OCI-LY7 (cell line): ENCODE results near the gene APOBEC3H.

ENCODE experiments used
- EZH2phosphoT487 ChIP-seq: fragments of 200-600 bp; sonication (generic); IDR thresholded peaks from 2 replicates; pipeline ENCODE4 v1.6.1; 2018; ENCODE audit warnings: low read depth, borderline replicate concordance, mild to moderate bottlenecking, mixed run types, antibody characterized with exemption, low read length, moderate library complexity, mixed read lengths
- TF ChIP-seq, protein P1 (sequence below): fragments of 200-600 bp; sonication (generic); conservative IDR thresholded peaks from 2 replicates; pipeline ENCODE4 v1.5.1; 2014; ENCODE audit warnings: mild to moderate bottlenecking, antibody characterized with exemption, low read length, moderate library complexity, mixed read lengths

DNA sequence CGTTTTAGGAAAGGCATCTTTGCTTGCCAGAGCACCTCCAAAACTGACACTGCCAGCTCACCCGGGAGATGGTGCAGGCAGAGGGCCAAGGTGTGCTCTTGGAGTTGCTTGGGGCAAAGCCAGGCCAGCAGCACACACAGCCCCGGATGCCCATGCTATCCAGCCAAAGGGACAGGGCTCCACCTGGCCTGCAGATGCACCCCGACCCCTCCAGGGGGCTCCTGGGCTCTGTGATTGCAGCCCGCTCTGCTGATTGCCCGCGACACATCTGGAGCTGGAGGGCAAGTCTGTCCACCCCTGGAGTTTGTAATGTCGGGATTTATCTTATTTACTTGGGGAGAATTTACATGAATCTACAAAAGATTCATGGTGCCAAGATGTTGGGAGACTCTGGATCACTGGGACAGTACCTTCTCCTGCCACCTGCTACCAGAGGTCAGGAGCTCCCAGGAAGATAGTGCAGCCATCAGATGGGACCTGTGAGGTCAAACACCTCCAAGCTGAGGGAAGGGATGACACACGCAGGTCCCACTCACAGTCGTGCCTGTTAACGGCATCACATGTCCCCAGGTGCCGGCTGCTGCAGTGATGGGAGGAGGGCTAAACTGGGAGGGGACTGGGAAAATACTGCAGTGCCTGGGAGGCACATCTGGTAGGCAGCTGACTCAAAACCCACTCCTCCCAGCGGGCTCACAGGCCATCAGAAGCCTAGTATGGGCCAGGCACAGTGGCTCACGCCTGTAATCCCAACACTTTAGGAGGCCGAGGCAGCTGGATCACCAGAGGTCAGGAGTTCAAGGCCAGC, 38.2 kb downstream of the APOBEC3H start:
- TF ChIP-seq, protein P1, sequence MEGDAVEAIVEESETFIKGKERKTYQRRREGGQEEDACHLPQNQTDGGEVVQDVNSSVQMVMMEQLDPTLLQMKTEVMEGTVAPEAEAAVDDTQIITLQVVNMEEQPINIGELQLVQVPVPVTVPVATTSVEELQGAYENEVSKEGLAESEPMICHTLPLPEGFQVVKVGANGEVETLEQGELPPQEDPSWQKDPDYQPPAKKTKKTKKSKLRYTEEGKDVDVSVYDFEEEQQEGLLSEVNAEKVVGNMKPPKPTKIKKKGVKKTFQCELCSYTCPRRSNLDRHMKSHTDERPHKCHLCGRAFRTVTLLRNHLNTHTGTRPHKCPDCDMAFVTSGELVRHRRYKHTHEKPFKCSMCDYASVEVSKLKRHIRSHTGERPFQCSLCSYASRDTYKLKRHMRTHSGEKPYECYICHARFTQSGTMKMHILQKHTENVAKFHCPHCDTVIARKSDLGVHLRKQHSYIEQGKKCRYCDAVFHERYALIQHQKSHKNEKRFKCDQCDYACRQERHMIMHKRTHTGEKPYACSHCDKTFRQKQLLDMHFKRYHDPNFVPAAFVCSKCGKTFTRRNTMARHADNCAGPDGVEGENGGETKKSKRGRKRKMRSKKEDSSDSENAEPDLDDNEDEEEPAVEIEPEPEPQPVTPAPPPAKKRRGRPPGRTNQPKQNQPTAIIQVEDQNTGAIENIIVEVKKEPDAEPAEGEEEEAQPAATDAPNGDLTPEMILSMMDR = peak; percentile 82
- no peak for TF ChIP-seq EZH2phosphoT487
